Gastrocnemius medialis (tissue), 4 donors: ENCODE results near the gene TTC5.

Source experiments
- CTCF ChIP-seq, 5 experiments: fragments of 450-650 bp in 3 of 5; fragments of 200-600 bp in 2 of 5; sonication (generic) in 2 of 5; IDR thresholded peaks in 4 of 5; conservative IDR thresholded peaks in 1 of 5; 1 replicate in 4 of 5; 2 replicates in 1 of 5; pipeline ENCODE4 v1.5.1; 2016 to 2019; ENCODE audit warnings: antibody characterized with exemption in 5 of 5, mild to moderate bottlenecking in 3 of 5, moderate library complexity in 3 of 5
- POLR2A ChIP-seq, 2 donors: fragments of 450-650 bp; IDR thresholded peaks; one replicate each; pipeline ENCODE4 v1.6.1; 2017; ENCODE audit warnings: antibody characterized with exemption in 2 of 2, mild to moderate bottlenecking in 2 of 2, moderate library complexity in 2 of 2

DNA sequence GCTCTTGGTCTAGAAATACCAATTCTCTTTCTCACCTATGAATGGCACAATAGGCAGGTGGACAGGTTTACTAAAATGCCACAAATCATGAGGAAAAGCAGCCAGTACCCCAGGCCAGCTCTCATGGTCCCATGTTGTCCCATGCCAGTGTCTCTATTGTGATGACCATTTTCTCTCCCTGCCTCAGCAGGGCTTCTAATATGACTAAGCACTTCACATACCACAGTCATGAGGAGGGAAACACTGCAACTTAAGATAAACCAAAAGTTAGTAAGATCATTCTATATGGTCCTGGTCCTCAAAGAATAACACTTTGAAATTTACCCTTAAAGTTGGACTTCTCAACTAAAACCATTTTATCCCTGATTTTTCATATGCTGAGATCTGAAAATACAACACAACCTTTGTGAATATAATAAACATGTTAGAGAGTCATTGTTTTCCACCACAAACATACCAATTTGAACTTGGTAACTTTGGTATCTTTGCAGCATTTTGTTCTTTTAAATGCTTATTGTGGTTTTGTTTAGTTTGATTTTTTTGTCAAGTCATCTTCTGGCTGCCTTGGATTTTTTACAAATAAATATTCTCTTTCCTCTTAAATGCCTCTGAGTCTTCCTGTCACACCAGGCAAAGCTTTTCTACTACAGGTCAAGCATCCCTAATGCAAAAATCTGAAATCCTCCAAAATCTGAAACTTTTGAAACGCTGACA lies 3.6 kb downstream of the TTC5 start:
- TF ChIP-seq CTCF (IDR thresholded peaks at IDR 0.05 in 4 of 5, conservative IDR thresholded peaks at IDR 0.05 in 1 of 5) (no peak), POLR2A (IDR thresholded peaks at IDR 0.05) (no peak)
